GM10847 (cell line): ENCODE measurements around the gene ZIC1.

Source experiments
- POLR2A ChIP-seq: IDR thresholded peaks from 2 replicates; pipeline ENCODE4 v1.6.1; 2011; ENCODE audit not compliant: insufficient read length; ENCODE audit errors: extremely low read depth

The ZIC1 gene

GRCh38 chr3:147398813-147399534, 10.2 kb upstream of the ZIC1 start:
- no peak for TF ChIP-seq POLR2A

DNA sequence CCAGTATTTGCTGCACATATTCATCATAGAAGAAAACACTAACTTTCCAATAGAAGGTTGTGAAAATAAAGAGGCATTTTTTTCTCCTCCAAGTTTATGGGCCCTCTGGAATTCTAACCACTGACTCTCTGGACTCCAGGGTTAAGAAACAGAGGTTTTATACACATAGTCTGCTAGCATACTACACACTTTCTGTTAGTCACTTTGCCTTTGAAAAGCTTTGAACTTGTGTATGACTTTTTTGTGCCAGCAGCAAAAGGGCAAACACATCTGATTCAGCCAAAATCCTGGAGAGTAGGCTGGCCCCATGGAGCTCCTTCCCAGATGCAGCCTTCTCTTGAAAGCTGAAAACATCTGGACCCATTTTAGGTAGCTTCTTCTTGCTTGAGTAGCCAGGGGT, 9.1 kb upstream of the ZIC1 start:
- TF ChIP-seq POLR2A: no peak

- no peak for TF ChIP-seq POLR2A
Observed at GRCh38 chr3:147400999-147401398, 8.2 kb upstream of the ZIC1 start.

GRCh38 chr3:147401421-147401820, 7.7 kb upstream of the ZIC1 start:
- no peak for TF ChIP-seq POLR2A

- TF ChIP-seq POLR2A: no peak
Observed at GRCh38 chr3:147402159-147402558, 7.0 kb upstream of the ZIC1 start.

DNA sequence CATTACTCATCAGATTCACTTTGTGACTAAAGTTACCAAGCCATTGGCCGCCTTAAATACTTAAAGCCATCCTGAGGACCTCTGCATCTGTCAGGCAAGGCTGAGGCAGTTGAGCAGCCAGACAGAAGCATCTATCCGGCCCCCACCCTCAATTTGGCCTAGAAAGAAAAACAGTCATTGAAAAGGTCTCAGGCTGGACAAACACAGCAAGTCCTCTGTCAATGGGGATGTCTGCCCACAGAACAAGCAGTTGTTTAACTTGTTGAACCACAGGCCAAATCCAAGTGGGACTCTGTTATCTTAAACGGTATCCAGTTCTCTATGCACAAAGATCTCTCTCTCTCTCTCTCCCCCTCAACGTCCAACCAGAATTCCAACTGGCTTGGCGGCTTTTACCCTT, 5.7 kb upstream of the ZIC1 start:
- no peak for TF ChIP-seq POLR2A

GRCh38 chr3:147404000-147404799, 5.0 kb upstream of the ZIC1 start:
- no peak for TF ChIP-seq POLR2A

GRCh38 chr3:147404800-147405230, 4.3 kb upstream of the ZIC1 start:
- TF ChIP-seq POLR2A: no peak

DNA sequence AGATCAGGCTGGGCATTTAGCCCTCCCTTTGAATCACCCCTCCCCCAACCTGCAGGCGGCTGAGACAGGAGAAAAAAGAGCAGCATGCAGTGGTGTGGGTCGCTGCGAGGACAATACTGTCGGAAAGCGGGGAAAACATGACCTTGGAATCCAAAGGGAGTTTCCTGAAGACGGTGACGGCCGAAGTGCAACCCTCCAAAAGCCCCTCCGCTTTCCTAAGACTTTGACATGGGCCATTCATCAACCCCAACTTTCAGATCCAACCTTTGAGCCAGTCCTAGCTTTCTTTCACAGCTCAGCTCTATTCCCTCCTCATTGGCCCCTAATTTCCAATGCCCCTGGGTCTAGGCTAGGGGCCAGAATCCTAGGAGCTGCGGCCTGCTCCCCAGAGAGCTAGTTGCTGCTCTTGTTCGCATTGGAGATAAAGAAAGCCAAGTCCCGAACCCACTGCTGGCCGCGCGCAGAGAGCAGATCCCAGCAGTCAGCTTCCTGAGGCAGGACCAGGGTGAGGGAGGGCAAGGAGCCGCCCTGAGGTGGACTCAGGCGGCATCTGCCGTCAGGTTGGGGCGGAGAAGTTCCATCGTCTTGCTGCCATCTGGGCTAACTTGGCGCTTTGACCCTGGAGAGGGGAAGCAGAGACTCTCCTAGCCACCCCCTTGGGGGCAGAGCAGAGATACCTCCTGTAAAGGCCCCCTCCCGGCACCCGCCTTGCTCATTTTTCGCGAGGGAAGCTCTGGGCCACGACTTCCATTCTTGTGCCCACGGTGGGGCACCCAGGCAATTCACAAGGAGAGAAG, 3.7 kb upstream of the ZIC1 start:
- TF ChIP-seq POLR2A: no peak

DNA sequence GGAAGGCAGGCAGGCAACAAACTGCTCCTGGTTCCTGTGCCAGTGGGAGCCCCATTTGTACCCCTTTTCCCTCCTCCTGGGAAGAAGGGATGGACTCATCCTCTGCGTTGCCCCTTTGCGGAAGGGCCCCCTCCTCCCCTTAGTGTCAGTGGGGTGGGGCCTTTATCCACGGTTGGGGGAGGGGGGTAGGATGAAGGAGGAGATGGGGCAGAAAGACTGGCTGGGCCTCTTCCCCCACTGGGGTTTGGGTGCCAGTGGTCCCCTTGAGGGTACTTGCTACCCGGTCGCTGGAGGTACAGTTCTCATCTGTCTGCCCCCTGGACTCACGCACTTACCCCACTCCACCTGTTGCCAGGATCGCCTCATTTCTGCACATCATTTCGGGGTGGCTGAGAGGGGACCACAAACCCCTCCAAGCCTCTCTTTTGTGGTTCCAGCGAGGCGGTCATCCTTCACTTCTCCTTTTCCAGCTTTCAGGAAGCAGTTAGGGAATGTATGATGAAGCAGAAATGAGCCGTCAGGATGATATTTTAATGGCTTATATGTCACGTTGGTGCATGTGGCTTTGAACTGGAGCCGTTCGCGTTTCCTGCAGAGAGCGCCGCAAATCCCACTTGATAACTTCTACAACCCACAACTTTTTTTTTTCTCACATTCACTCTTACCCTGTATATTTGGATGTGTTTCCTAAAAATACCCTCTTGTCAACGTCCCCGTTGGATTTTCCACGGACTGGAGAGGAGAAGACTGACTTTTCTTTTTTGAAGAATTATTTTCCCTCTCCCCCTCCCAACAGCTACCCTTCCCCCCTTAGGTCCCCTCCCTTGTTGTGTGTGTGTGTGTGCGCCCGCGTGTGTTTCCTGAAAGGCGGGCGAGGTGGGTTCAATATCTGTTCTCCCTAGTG, 2.9 kb upstream of the ZIC1 start, which contains the start of gene ZIC4:
Gene ZIC4 (minus strand): TSS at position 516 of the 904 bp plus-strand sequence. CDS start 3,746 bp downstream, outside the sequence.
- TF ChIP-seq POLR2A: no peak

- no peak for TF ChIP-seq POLR2A
Observed at GRCh38 chr3:147407114-147407497, 2.1 kb upstream of the ZIC1 start.

- no peak for TF ChIP-seq POLR2A
Observed at GRCh38 chr3:147407498-147408187, 1.5 kb upstream of the ZIC1 start.

- TF ChIP-seq POLR2A: no peak
Observed at GRCh38 chr3:147408188-147409100, 721 bp upstream of the ZIC1 start.
